NCI-H82 (cell line): ENCODE results near the gene LARGE1.
"Not testable (repeated sequence)": the region's sequence is repeated elsewhere in the genome, so short reads cannot be mapped to it uniquely, and the experiment has no call there.

Experiments
- DNase-seq: peaks from one replicate; lab custom pipeline; 2025; lab: John Stamatoyannopoulos, UW

Gene LARGE1

DNA sequence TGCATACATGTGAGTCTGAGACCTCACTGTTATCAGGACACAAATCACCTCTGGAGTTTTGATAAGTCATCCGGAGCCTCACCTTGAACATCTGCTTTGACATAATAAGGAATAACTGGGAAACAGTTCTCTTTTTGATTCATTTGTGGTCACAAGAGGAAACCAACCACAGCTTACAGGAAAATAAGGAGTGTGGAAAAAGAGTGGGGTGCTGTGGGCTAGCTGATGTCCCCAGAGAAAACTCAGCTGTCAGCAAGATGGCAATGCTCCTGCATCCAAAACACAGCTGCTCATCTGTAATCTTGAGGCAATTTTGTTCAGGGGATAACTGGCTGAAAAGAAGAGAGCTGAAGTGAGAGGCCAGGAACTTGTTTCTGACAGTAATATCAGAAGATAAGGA is 445.7 kb downstream of the LARGE1 start:
- no peak for DNase-seq

DNA sequence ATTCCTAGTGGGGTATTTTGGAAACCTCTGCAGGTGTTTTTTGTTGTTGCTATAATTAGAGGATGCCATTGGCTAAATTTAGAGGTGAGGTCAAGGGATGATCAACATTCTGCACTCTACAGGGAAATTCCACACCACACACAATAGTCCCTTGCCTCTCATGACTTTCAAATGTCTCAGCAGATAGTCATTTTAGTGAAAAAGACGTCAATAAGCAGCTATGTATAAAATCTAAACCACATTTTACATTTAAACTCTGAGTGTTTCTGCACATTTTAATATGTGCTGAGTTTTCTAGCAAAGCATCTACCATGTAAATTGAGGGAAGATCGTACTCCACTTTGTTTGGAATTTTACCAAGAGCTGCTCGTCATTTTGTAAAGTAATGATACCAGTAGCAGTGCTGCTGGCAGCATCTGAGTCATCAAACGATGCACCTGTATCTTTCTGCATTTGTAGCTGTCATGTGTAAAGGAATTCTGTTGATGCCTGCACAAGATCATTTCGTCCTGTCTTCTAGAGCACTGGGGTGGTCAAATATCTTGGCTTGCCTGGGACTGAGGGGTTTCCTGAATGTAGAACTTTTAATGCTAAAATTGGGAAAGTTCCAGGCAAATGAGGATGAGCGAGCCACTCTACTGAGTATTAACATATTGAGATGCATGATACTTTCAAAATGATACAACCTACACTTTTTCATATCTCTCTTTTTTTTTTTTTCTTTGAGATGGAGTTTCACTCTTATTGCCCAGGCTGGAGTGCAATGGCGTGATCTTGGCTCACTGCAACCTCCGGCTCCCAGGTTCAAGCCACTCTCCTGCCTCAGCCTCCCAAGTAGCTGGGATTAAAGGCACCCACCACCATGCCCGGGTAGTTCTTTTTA is 447.6 kb downstream of the LARGE1 start:
- no peak for DNase-seq

DNA sequence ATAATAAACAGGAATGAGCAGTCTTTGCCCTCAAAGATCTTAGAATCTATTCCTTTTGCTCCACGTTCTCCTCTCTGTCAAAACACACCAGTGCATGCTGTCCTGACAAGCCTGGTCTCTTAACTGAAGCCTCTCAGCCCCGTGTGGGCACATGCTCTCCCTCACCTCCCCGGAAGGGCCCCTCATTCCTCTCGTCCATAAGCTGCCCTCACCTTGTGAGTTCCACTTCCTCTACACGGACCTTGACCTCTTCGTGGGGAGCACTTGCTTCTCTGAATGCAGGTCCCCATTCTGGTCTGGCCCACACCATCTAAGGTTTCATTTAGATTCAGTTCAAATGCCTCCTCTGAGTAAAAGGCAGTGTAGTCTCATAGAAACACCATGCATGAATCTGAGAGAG is 449.8 kb downstream of the LARGE1 start:
- no peak for DNase-seq

DNA sequence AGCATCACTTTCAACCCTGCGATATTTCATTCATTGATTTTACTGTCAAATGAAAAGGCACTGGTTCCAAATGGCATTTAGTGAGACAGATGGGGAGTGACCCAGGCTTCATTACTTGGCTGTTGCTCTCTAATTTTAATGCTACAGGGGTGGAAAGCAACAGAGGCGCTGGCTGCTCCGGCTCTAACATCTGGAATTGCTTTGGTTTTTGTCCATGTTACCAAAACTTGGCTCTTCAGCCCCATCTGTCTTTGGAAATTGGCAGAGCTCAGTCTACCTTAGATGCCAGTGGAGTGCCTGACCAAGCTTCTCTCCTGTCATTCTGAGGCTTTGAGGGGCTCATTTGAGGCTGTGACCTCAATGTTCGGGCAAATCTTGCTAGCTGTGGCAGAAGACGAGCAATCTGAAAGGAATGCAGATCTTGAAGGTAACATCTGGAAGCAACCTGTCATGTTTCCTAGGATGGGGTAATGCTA is 452.6 kb downstream of the LARGE1 start:
- no peak for DNase-seq

DNA sequence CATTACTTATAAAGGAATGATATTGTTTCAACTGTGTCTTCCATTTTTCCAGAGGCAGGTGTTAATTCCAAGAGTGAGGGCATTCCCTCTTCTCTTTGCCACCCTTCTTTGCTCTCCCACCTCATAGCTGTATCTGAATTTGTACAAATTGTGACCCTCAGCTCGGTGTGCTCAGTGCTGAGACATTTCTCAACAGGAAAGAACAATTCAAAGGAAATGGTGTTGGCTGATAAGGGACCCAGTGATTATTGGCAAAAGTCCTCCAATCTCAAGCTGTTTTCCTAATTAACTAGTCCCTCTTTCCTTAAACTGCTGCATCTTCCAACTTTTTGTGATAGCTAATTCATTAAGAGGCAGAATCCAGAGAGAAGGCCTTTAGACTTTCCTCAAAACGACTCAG is 453.2 kb downstream of the LARGE1 start:
- DNase-seq: no peak

DNA sequence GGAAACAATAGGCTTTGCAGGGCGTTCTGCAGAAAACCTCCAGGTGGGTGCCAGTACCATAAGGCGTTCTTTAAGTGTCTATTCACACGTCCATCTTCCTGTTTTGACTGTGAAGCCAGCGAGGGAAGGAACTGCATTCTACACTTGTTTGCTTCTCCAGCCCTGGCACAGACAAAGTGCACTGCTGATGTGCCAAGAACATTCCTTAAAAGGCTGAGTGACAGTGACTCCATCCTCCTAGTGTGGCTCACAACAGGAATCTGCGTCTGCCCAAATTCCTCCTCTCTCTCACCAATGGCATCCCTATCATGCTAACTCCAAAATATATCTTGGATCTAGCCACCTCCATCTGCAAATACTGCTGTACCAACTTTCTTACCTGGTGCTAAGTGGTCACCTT is 454.7 kb downstream of the LARGE1 start:
- DNase-seq: no peak

DNA sequence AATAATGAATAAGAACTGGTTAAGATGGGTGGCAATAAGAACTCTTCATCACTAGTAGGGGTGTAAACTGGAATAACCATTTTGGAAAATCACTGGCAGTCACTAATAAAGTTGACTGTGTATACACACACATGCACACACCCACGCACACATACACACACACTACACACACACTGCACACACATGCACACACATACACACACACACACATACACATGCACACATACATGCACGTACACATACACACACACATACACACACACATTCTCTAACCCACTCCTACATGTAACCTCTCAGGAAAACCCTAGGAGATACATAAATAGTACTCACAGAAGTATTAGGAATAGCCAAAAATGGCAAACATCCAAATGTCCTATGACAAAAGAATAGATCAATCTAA is 455.6 kb downstream of the LARGE1 start:
- DNase-seq: no peak

DNA sequence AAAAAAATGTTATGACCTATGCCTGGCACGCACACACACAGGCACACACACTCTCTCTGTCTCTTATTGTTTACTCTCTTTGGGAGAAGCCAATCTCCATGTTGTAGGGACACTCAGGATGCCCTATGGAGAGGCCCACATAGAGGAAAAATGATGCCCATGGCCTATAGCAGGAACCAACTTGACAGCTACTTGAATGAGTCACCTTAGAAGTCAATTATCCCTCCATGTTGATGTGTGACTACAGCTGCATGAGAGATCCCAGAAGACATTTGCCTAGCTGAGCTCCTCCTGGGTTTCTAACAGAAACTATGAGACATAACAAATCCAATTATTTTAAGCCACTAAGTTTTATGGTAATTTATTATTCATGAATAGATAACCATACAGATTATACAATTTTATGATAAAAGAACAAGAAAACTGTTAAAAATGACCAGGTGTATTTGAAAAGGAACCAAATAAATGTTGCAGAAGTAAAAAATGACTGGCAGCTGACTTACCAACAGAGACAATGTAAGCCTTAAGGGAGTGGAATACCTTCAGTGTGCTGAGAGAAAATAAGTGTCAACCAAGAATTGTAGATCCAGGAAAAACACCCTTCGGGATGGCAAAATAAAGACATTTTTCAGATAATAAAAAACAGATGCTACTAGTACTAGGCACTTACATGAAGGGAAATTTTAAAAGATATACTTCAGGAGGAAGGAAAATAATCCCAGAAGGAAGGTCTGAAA is 458.4 kb downstream of the LARGE1 start:
- DNase-seq: no peak

DNA sequence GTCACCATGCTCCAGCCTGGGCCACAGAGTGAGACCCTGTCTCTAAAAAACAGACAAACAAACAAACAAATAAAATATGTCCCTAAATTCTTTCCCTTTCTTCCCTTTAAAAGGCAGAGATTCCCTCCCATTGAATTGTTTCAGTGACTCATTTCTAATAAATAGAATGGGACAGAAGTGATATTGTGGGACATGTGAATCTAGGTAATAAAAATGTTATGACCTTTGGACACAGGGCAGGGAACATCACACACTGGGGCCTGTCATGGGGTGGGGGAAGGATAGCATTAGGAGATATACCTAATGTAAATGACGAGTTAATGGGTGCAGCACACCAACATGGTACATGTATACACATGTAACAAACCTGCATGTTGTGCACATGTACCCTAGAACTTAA is 459.0 kb downstream of the LARGE1 start:
- DNase-seq: not testable (repeated sequence)

DNA sequence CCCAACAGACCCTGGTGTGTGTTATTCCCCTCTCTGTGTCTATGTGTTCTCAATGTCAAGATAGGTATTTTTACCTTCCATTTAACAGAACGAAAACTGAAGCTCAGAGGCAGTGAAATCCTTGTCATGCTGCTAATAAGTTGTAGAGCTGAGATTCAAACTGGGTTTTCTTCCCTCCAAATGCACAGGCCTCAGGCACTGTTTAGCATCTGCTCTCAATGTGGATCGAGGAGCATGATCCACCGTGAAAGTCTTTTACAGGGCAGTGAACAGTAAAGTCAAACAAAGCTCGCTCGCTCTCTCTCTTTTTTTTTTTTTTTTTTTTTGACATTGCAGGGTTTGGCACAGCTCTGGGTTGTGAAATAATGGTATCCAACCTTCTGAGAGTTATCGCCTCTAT is 461.1 kb downstream of the LARGE1 start:
- DNase-seq: no peak

DNA sequence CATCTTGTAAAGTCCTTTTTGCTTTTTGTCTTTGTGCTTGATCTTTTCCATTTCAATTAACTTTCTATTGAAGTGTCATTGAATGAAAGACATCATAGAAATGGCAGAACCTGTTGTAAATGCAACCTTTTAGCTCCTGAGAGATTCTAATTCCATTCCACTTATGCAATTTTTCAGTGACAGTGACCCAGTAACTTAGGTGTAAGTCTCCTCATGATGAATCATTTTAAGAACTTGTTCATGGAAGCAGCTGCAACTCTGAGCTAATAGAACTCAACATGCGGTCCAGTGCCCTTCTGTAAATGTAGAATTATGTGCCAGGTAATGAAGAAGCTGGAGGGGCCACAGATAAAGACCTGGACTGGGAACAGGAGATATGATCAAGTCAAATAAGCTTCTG is 463.8 kb downstream of the LARGE1 start:
- DNase-seq: no peak

DNA sequence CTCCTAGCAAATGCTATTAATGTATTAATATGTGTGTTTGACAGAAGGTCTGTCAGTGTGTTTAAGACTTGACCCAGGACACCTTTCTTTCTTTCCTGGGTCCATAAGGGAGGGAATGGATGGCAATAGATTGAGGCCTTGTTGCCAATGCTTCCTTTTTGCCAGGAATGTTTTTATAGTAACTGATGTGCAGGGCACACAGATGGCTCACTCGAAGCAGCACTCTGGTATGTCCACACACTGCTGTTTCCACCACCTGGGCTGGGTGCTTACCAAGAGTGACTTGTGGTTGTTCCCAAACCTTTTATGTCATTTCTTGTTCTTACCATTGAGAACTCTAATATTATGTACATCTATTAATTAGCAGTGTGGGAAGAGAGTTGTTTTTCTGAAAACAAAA is 465.2 kb downstream of the LARGE1 start:
- no peak for DNase-seq

DNA sequence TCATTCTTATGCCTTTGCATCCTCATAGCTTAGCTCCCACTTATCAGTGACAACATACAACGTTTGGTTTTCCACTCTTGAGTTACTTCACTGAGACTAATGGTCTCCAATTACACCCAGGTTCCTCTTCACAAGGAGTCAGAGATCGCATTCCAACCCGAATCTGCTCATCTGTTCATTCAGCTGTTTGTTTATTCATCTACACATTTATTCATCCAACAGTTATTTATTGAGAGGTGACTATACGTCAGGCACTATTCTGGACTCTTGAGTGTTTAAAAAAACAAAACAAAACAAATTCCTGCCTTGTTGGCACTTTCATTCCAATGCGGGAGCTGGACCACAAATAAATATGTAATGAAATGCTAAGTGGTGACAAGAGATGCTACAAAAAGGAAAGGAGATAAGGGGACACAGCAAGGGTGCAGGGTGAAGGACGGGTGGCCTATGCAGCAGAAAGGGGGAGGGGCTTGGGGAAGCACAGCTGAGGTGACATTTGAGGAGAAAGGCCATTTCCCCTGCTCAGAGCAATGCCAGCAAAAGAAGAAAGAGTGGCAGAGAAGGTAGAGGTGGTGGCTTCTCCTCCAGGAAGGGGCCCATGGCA is 468.3 kb downstream of the LARGE1 start:
- no peak for DNase-seq

DNA sequence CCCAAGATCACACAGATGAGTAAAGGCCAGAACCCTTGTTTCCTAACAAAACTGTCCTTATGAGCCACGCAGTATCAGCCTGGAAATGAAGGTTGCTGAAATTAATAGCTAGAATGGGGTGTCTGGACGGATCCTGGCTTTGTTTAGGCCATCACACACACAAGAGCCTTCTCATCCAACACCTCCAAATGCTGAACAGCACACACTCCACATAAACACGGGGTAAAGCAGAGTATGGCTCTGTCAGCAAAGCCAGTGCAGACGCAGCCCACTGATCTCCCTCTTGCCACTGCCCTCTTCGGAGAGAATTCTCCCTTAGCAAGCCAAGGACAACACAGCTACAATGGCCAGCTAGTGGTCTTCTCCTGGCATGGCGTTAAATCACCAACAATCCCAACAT is 469.5 kb downstream of the LARGE1 start:
- DNase-seq: no peak

DNA sequence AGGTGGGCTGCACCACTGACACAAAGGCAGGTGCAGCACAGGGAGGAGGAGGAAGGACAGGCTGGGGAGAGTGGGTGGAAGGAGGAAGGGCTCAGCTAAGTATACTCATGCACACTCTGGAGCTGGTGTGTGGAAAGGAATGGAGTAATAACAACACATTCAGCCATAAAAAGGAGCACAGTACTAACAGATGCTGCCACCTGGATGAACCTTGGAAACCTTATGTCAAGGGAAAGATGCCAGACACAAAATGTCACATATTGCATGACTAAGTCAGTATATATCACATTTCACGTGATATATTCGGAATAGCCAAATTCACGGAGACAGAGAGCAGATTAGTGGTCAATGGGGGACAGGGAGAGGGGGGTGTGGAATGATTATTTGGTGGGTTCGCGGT is 472.5 kb downstream of the LARGE1 start:
- no peak for DNase-seq

DNA sequence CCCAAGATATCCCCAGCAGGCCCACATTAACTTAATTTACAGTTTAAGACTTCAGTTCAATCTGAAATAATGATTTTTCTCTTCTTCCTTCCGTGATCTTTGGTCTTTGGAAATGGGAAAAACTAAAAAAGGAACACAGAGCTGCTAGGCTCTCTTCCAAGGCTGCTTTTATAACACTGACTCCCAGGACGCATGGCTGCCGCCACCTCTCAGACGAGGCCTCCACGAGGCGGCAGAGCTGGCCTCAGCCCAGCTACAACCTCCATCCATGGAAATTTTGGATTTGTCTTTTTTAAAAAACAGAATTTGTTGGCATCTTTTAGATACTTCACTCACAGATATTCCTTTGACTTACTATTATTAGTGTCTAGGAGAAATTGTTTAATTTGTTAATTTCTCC is 476.6 kb downstream of the LARGE1 start:
- DNase-seq: no peak

DNA sequence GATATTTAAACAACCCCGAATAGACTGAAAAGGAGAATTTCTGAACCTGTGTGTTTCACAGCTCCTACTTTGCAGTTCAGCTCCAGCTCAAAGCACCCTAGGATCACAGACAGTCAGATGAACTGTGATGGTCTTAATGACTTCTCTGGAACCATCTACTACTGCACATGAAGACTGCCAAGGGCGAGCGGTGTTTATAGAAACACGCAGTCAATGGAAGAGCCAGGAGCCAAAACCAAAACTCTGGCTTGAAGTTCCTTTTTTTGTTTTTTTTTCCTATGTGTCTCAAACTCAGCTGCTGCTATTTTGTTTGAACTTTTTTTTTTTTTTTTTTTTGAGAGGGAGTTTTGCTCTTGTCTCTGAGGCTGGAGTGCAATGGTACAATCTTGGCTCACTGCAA is 479.5 kb downstream of the LARGE1 start:
- DNase-seq: no peak

DNA sequence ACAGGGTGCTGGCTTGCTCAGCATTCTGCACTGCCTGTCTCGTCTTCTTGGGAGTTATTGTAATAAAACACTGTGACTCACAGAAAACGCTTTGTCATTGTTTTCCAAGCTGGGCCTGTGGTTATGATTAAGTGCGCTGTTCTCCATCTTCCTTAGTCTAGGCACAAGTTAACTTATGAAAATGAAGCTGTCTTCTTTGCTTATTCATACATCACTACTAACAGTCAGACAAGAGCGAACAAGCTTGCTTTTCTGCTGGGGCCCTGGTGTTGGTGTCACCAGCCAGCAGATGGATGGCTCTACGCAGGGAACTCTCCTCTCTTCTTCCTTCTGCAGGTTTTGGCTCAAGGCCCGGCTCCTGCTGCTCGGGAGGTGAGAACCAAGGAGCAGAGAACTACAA is 482.0 kb downstream of the LARGE1 start:
- no peak for DNase-seq

DNA sequence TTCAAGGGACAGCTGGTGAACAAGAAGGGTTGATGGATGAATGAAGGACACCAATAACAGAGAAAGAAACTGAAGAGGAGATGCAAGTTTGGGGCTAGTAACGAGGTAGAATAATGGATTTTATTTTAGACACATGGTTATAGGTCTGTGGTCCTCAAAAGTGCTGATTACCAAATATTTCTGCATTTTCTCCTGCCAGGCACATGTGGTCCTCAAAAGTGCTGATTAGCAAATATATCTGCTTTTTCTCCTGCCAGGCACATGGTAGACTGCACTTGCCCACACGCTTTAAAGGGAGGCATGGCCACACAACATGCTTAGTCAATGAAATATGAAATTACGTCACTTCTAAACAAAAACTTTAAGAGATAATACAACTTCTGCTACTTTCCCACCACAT is 489.0 kb downstream of the LARGE1 start:
- no peak for DNase-seq

DNA sequence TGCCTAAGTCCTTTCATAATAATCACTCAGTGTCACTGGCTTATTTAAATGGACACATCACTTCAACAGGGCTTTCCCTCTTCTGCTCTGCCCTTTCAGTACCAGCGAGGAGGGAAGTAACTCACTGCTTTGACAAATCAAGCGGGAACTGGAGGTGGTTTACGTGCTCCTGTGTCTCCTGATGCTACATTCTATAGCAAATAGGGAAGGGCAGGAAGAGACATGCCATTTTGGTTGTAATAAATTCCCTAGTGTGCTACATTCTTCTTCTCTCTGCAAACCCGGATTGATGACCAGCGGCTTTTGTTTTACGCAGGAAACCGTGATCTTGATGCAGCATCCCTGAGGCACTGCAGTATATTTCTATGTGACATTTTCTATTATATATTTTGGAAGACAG is 491.0 kb downstream of the LARGE1 start:
- DNase-seq: no peak

DNA sequence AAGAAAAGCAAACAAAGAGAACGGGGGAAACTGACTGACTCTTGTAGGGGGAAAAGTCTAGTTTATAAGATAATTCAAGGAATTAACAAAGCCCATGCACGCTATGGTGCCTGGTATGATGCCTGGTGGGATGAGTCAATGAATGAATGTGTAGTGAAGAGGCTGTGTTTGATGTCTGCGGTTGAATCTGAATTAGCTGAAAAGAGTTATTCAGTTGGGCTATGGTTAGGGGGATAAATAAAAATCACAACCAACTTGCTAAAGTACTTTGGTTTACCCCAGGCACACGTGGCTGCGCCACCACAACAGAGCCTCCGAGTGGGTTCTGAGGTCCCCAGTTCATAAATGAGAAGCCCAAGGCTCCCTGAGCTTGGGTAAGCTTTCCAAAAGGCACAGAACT is 492.8 kb downstream of the LARGE1 start:
- no peak for DNase-seq

DNA sequence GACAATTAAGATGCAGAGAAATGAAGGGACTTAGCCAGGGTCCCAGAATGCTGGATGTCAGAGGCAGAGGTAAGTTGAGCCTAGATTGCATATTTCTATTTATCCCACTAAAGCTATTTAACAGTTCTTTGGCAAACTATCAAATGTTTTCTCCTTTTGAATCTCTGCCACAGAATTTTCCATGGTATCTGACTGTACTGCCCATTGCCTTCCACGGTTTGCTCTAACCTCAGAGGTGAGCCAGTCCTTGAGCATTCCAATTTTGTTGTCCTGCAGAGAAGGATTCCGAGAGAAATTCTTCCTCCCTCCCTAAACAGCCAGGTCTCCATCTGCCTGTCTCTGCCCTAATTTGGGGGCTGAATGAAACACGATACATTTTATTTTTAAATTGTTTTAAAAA is 493.8 kb downstream of the LARGE1 start:
- DNase-seq: no peak

DNA sequence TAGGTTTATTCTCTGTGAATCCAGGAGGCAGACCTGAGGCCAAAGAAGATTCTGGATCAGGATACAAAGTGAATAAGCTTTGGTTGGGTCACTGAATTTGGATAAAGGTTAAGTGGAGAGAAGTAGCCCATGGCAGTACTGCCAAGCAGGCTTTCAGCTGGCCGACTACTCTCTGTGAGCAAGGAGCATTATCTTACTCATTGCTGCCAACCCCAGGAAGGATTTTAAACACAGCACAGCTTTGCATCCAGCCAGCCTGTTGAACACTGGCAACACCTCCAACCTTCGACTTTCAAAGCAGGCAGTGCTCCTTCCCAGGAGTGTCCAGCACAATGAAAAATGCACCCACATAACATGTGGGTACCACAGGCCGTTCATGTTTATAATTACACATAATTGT is 498.4 kb downstream of the LARGE1 start:
- DNase-seq: no peak
